ENCODE data around the gene ANTXRL. TPM values are rescaled to one million over a fixed set of nuclear protein-coding genes. Genes with fewer than 3 reads are reported as not detected.
"Not testable (repeated sequence)": the region's sequence is repeated elsewhere in the genome, so short reads cannot be mapped to it uniquely, and the experiment has no call there.

ANTXRL gene
- total RNA-seq, 4 donors from 2014 or later, result not detected

- TF ChIP-seq POLR2AphosphoS5 (IDR thresholded peaks at IDR 0.05), result no peak
- TF ChIP-seq POLR2A (IDR thresholded peaks at IDR 0.05), result no peak
- TF ChIP-seq EP300 (IDR thresholded peaks at IDR 0.05; ENCODE audit: low read depth), result no peak
- no peak for TF ChIP-seq CTCF (IDR thresholded peaks at IDR 0.05)
- no peaks in the 10 kb centered on the region for H3K9me3 ChIP-seq
- H3K36me3 ChIP-seq, result no peaks in the 10 kb centered on the region
- H3K4me1 ChIP-seq, result no peaks in the 10 kb centered on the region
- no peak for DNase-seq
- H3K27me3 ChIP-seq, result no peaks in the 10 kb centered on the region
- intact Hi-C loops (cut with DNase I; ENCODE audit: low total_unique reads), result no loop called here
- in situ Hi-C loops (cut with MboI; ENCODE audit: low pct_ligation_motif_present in 1 of 4, low pct_unique_long_range_greater_than_20kb in 1 of 4, low sequenced_read_pairs in 3 of 4), result no loop called here
- H3K27ac ChIP-seq, result no peak overlapping the region
- H3K4me3 ChIP-seq, result no peak overlapping the region
- 87 to 95% methylated on average over 4 of the region's 4 CpGs for WGBS, 2 donors (ENCODE audit: low coverage in 1 of 2)
These were observed 29.7 kb upstream of the ANTXRL start for GRCh38 chr10:46257099-46257498.

GRCh38 chr10:46262906-46263560, 23.8 kb upstream of the ANTXRL start:
- H3K4me3 ChIP-seq; H3K27ac ChIP-seq; DNase-seq; H3K9me3 ChIP-seq; H3K27me3 ChIP-seq; H3K4me1 ChIP-seq; intact Hi-C loops (cut with DNase I; ENCODE audit: low total_unique reads); H3K36me3 ChIP-seq; in situ Hi-C loops (cut with MboI; ENCODE audit: low pct_ligation_motif_present in 1 of 4, low pct_unique_long_range_greater_than_20kb in 1 of 4, low sequenced_read_pairs in 3 of 4): not testable (repeated sequence)
- 69 to 84% methylated on average over 3 to 6 of the region's 6 CpGs for WGBS, 2 donors (ENCODE audit: low coverage in 1 of 2)

- Histone ChIP-seq H3K27me3 (no peaks in the 10 kb centered on the region), H3K27ac (no peak overlapping the region), H3K9me3 (no peaks in the 10 kb centered on the region), H3K4me3 (no peak overlapping the region), H3K36me3 (no peaks in the 10 kb centered on the region), H3K4me1 (no peaks in the 10 kb centered on the region)
- intact Hi-C loops (cut with DNase I; ENCODE audit: low total_unique reads) (no loop called here), in situ Hi-C loops (cut with MboI; ENCODE audit: low pct_ligation_motif_present in 1 of 4, low pct_unique_long_range_greater_than_20kb in 1 of 4, low sequenced_read_pairs in 3 of 4) (no loop called here)
- TF ChIP-seq CTCF (IDR thresholded peaks at IDR 0.05) (no peak), POLR2AphosphoS5 (IDR thresholded peaks at IDR 0.05) (no peak), EP300 (IDR thresholded peaks at IDR 0.05; ENCODE audit: low read depth) (no peak), POLR2A (IDR thresholded peaks at IDR 0.05) (no peak)
- WGBS, 2 donors (ENCODE audit: low coverage in 1 of 2), result 86% methylated on average over 6 of the region's 6 CpGs; no CpG with 5 or more reads in 1 of the 2 donors
- DNase-seq, result no peak
These were observed 22.9 kb upstream of the ANTXRL start for GRCh38 chr10:46263831-46264268.

- H3K4me3 ChIP-seq, result no peak overlapping the region
- intact Hi-C loops (cut with DNase I; ENCODE audit: low total_unique reads) (no loop called here), in situ Hi-C loops (cut with MboI; ENCODE audit: low pct_ligation_motif_present in 1 of 4, low pct_unique_long_range_greater_than_20kb in 1 of 4, low sequenced_read_pairs in 3 of 4) (no loop called here)
- H3K4me1 ChIP-seq, result no peaks in the 10 kb centered on the region
- no peak overlapping the region for H3K27ac ChIP-seq
- 91% methylated on average over 5 of the region's 5 CpGs; no CpG with 5 or more reads in 1 of the 2 donors for WGBS, 2 donors (ENCODE audit: low coverage in 1 of 2)
- no peaks in the 10 kb centered on the region for H3K27me3 ChIP-seq
- TF ChIP-seq POLR2A (IDR thresholded peaks at IDR 0.05), result no peak
- H3K36me3 ChIP-seq, result no peaks in the 10 kb centered on the region
- H3K9me3 ChIP-seq, result no peaks in the 10 kb centered on the region
- no peak for DNase-seq
These were observed 22.5 kb upstream of the ANTXRL start for GRCh38 chr10:46264336-46264735.

- Histone ChIP-seq H3K27ac (no peak overlapping the region), H3K27me3 (no peaks in the 10 kb centered on the region), H3K4me3 (no peak overlapping the region), H3K9me3 (no peaks in the 10 kb centered on the region), H3K36me3 (no peaks in the 10 kb centered on the region), H3K4me1 (no peaks in the 10 kb centered on the region)
- in situ Hi-C loops (cut with MboI; ENCODE audit: low pct_ligation_motif_present in 1 of 4, low pct_unique_long_range_greater_than_20kb in 1 of 4, low sequenced_read_pairs in 3 of 4) (no loop called here), intact Hi-C loops (cut with DNase I; ENCODE audit: low total_unique reads) (no loop called here)
- TF ChIP-seq EP300 (IDR thresholded peaks at IDR 0.05; ENCODE audit: low read depth) (no peak), POLR2AphosphoS5 (IDR thresholded peaks at IDR 0.05) (no peak), CTCF (IDR thresholded peaks at IDR 0.05) (no peak), POLR2A (IDR thresholded peaks at IDR 0.05) (no peak)
- no peak for DNase-seq
- 90% methylated on average over 8 of the region's 8 CpGs; no CpG with 5 or more reads in 1 of the 2 donors for WGBS, 2 donors (ENCODE audit: low coverage in 1 of 2)
These were observed 21.9 kb upstream of the ANTXRL start for GRCh38 chr10:46264737-46265368.

GRCh38 chr10:46265566-46266305, 21.1 kb upstream of the ANTXRL start:
- H3K4me1 ChIP-seq; H3K27ac ChIP-seq; in situ Hi-C loops (cut with MboI; ENCODE audit: low pct_ligation_motif_present in 1 of 4, low pct_unique_long_range_greater_than_20kb in 1 of 4, low sequenced_read_pairs in 3 of 4); intact Hi-C loops (cut with DNase I; ENCODE audit: low total_unique reads); H3K9me3 ChIP-seq; H3K4me3 ChIP-seq; H3K36me3 ChIP-seq; DNase-seq; H3K27me3 ChIP-seq: not testable (repeated sequence)
- WGBS, 2 donors (ENCODE audit: low coverage in 1 of 2), result 83 to 100% methylated on average over 1 to 5 of the region's 6 CpGs

Measured in transverse colon (tissue), 4 donors.